HG03108 (cell line): ENCODE measurements around the gene TIAM2.
"Not testable (repeated sequence)": the region's sequence is repeated elsewhere in the genome, so short reads cannot be mapped to it uniquely, and the experiment has no call there.

Experiments
- ATAC-seq: cut with Tn5 transposase; IDR thresholded peaks from one replicate; pipeline ENCODE4 v1.9.1; 2021; ENCODE audit warnings: moderate library complexity; ENCODE audit not compliant: unreplicated experiment

TIAM2 gene

DNA sequence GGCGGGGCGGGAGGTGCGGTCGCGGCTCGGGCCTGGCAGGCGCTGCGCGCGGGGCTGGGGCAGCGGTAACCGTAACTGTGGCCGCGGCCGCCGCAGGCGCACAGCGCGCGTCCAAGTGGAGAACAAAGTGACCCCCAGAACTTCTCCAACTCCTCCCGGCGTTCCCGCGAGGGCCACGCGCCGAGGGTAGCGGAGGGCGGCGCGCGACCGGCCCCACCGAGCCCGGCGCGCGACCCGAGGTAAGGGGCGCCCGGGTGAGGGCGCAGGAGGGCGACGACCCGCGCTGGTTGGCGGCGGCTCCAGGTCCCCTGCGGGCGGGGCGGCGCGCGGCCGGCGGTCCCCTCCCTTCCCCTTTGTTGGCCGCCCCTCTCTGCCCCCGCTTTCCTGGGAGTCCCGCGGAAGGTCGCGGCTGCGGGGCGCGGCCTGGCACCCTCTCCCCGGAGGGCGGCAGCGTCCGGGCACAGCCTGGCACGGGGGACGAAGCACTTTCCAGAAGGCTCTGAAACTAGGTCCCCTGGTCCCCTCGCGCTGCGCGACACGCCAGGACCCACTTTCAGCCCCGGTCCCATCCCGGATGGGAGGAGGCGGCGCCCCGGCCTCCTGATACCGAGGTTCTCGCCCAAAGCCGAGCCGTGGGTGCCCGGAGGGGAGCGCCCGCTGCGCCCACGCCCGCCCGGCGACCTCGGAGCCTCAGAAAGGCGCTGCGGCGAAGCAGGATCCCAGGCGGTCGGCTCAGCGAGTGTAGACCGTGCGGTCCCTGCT lies at the start of gene TIAM2:
TIAM2 (plus strand) TSS at position 62 of the 762 bp plus-strand sequence. CDS start 133,909 bp downstream, outside the sequence.
- no peak for ATAC-seq

DNA sequence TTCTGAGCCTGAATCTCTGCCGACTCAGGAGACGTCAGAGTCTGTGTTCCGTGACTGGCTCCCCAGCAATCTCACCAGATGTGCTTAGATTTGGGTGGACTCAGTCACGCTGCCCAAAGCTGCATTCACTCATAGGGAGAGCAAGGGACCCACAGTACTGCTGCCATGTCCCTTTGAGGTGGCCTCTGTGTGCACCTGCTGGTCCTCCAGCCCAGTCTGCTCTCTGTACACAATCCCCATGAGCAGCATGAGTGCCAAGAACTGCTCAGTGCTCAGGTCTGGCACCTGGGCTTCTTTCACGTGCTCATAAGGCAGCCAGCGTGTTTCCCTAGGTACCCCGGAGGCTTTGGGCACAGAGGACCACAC lies 44.2 kb upstream of the TIAM2 start:
- ATAC-seq, result no peak

DNA sequence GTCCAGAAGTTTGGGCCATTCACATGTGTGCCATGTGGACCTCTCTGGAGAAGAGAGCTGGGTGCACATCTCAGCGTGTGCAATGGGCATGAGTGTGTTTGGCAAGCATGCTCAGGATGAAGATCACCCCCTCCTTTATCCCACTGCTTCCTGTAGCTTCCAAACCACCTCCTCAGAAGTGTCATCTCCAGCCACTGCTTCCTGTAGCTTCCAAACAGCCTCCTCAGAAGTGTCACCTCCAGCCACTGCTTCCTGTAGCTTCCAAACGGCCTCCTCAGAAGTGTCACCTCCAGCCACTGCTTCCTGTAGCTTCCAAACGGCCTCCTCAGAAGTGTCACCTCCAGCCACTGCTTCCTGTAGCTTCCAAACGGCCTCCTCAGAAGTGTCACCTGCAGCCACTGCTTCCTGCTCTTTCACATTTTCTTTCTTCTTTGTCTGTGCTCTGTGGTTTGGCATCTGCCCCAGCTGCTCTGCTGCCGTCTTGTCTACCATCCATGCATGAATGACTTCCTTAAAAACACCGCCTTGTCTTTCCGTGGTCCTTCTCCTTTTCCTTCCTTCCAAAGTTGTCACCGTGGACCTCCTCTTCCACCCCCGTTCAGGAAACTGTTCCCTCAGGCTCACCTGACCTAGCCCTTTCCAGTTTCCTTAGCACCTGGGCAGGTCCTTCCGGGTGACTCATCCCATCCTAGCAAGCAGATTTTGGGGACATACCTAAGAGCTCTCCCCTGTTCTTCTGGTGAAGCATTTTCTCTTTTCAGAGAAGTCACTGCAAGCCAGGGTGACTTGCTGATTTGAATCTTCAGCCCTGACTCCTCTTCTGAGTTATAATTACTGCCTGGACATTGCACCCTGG lies 43.5 kb upstream of the TIAM2 start:
- ATAC-seq, result peak; percentile 76

DNA sequence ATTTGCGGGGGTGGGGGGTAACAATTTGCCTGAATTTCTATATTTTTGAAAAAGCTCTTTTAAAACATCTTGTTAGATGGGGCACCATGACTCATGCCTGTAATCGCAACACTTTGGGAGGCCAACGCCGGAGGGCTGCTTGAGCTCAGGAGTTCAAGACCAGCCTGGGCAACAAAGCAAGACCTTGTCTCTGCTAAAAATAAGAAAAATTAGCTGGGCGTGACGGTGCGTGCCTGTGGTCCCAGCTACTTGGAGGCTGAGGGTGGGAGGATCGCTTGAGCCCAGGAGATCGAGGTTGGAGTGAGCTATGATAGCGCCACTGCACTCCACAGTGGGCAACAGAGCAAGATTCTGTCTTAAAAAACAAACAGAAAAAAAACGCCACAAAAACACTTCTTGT lies 41.5 kb upstream of the TIAM2 start:
- ATAC-seq, result no peak

DNA sequence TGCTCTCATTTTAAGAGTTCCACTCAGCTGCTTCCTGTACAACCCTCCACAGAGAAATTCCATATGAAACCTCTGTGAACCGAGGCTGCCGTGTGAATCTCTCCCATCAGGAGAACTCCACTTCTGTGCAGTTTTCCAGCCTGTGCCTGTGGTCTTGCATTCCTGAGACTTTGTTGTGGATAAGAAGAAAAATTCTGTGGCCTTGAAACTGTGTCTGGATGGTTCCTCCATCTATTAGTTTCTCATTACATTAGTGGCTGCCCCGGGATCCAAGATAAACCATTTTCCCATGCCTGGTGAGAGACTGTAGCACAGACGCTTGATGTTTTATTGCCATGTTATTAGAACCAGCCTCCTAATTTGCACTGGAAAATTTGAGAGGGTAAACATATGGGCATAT lies 40.8 kb upstream of the TIAM2 start:
- ATAC-seq, result no peak

DNA sequence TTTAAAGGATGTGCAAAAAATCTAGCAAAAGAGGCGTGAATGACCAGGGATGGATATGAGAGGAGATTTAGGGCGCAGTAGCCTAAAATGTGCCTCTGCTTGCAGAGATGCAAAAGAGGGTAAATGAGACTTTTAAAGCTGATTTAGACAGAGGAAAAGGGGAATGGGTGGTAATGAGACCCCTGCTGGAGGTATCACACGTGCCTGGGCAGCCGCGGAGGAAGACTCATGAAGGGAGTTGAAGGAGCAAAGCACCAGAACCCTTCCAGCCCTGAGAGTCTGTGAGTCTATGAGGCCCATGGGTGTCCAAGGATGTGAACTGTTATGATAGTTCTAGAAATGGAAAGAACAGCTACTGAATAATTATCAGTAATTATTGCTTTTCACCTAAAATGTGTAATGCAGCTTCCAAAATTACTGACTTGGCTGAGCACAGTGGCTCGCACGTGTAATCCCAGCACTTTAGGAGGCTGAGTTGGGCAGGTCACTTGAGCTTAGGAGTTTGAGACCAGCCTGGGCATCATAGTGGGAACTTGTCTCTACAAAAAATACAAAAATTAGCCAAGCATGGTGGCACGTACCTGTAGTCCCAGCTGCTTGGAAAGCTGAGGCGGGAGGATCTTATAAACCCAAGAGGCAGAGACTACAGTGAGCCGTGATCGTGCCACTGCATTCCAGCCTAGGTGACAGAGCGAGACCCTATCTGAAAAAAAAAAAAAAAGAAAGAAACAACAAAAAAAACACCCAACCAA lies 38.2 kb upstream of the TIAM2 start:
- ATAC-seq, result no peak

DNA sequence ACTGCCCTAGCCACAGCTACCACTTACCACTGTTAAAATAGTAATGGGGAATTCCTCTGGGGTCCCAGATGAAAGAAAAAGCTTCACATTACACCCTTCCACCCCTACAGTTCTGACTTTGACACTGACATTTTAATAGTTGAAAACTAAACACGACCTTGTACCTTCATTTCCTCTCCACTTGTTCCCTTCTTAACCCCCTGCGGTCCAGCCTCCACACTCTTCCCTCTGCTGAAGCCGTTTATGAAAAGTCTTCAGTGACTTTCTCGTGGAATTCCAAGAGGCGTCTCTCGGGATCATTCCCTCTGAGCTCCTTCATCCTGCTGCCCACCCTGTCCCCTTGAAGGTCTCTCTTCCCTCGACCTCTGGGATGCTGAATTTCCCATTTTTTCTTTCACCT lies 36.6 kb upstream of the TIAM2 start:
- no peak for ATAC-seq

DNA sequence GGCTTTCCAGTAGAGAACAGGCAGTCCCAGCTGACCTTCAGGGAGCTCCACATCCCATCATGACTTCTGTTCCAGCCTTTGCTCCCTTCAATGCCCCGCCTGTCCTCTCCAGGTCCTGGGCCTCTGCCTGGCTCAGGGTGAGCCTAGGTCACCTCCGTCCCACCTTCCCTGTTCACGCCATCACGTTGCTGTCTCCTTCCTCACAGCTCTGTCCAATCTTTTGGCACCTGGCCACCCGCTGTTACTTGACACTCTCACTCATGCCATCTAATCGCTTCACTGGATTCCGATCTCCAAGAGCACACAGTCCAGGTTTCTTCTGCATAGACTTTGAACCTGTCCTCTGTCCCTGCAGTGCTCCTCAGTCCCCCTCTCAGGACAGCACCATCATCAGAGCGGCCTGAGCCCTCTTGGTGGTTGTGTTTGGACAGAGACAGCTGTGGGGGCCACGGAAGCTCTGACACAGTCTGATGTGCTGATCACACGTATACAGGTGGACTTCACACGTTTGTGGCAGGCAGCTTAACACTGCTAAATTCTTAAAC lies 34.7 kb upstream of the TIAM2 start:
- ATAC-seq, result no peak

DNA sequence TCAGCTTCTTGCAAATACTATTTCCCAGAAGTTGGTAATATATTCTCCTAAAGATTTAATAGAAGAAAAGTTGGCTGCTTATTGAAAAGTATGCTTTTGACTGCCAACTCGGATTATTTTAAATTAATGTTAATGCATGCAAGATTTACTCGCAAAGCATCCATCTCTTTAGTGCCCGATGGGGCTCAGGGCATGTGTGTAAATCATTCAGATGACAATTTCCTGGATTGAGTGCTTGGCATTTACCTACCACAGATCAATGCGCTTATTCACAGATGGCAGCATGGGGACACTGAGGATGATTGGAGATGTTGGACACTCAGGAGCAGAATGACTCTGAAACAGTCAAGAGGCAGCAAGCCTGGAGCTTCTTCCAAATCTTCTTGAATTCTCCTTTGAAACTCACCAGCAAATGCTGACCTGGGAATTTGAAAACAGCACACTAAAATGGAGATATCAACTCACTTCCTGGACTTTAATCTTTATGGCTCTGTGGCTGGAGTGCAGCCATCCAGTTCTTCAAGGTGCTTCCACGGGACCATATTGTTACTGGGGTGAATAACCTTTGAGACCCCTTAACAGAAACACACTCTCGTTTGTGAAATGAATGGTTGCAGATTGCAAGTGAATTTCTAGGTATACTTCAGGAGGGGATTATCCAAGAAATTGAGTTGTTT lies 34.1 kb upstream of the TIAM2 start:
- no peak for ATAC-seq

DNA sequence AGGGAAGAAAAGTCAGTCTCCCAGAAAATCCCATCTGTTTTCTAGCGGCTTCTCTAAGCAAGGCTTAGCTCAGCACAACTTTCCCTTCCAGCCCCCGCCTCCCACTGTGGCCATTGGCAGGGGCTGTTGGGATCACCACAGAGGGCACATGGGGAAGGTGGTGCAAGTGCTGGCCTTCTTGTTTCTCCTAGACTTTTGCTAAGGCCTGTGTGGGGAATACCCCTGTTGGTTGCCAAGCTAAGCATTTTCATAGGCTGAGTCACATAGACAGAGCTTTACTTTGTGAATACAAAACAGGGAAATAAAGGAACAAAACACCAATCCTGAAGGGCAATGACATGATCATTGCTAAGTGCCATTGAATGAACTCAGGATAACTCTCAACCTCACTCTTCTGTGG lies 32.4 kb upstream of the TIAM2 start:
- no peak for ATAC-seq

DNA sequence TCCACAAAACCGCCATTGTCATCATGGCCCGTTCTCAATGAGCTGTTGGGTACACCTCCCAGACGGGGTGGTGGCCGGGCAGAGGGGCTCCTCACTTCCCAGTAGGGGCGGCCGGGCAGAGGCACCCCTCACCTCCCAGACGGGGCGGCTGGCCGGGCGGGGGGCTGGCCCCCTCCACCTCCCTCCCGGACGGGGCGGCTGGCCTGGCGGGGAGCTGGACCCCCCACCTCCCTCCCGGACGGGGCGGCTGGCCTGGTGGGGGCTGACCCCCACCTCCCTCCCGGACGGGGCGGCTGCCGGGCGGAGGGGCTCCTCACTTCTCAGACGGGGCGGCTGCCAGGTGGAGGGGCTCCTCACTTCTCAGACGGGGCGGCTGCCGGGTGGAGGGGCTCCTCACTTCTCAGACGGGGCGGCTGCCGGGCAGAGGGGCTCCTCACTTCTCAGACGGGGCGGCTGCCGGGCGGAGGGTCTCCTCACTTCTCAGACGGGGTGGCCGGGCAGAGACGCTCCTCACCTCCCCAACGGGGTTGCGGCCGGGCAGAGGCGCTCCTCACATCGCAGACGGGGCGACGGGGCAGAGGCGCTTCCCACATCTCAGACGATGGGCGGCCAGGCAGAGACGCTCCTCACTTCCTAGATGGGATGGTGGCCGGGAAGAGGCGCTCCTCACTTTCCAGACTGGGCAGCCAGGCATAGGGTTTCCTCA lies 28.9 kb upstream of the TIAM2 start:
- not testable (repeated sequence) for ATAC-seq

DNA sequence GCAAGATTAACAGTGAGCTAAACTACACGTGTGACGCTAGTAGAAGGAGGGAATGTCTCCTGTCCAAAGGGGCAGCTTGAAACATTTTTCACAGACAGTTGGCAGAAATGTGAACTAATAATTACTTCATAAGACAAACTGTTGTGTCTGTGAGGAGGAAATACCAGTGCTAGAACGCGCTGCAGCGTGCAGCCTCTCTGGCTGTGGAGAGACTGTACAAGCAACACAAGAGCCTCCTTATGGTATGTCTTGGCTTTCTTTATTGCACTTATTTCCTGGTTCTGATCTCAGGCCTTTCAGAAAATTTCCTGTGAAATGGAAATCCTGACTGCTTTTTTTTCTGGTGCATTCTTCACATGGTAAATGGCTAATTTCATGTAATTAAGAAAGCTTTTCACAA lies 25.3 kb upstream of the TIAM2 start:
- ATAC-seq, result no peak

DNA sequence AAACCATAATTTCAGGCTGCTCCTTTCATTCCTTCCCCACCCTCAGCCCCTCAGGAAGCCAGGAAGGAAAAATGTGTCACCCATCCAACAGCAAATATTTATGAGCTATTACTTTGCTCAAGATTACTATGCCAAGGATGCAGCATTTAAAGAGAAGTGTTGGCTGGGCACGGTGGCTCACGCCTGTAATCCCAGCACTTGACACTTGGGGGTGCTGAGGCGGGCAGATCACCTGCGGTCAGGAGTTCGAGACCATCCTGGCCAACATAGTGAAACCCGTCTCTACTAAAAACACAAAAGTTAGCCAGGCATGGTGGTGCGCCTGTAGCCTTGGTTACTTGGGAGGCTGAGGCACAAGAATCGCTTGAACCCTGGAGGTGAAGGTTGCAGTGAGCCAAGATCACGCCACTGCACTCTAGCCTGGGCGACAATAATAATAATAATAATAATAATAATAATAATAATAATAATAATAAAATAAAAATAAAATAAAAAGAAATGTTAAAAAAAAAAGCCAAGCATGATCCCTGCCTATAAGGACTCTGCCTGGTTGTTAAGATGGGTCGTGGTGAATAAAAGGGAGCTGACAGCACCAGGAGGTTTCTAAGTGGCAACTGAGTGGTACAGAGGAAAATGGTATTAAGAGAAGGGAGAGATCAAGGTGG lies 20.5 kb upstream of the TIAM2 start:
- ATAC-seq, result no peak

DNA sequence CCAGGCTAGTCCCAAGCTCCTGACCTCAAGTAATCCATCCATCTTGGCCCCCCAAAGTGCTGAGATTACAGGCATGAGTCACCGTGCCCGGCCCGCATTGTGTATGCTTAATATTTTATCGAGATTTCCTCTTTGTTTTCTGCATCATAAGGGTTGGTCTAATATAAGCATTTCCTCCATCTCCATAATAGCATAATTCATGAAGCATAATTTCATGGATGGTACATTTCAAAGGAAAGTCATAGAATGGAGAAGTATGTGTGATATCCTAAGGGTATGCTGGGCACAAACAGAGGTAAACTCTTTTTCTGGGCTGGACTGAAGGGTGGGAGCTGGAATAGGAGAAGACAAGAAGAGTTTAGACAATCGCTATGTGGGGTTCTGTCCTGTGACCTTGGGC lies 17.5 kb upstream of the TIAM2 start:
- no peak for ATAC-seq

DNA sequence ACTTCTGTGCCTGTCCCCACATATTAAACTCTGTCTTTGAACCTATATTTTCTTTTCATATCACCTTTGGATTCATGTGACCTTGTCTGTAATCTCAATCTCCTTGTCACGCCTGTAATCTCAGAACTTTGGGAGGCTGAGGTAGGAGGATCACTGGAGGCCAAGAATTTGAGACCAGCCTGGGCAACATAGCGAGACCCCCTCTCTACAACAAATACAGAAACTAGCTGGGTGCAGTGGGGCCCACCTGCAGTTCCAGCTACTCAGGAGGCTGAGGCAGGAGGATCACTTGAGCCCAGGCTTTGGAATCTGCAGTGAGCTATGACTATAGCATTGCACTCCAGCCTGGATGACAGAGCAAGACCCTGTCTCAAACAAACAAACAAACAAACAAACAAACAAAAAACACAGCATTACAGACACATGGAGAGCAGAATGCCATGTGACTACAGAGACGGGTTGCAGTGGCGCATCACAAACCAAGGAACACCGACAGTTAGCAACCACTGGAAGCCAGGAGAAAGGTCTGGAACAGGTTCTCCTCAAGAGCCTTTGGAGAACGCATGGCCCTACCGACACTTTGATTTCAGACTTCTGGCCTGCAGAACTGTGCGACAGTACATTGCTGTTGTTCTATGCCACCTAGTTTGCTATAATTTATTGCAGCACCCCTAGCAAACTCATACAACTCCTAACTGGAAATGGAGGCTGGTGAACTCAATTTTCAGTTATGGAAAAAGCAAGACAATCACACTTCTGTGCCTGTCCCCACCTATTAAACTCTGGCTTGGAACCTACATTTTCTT lies 14.6 kb upstream of the TIAM2 start:
- ATAC-seq, result no peak

DNA sequence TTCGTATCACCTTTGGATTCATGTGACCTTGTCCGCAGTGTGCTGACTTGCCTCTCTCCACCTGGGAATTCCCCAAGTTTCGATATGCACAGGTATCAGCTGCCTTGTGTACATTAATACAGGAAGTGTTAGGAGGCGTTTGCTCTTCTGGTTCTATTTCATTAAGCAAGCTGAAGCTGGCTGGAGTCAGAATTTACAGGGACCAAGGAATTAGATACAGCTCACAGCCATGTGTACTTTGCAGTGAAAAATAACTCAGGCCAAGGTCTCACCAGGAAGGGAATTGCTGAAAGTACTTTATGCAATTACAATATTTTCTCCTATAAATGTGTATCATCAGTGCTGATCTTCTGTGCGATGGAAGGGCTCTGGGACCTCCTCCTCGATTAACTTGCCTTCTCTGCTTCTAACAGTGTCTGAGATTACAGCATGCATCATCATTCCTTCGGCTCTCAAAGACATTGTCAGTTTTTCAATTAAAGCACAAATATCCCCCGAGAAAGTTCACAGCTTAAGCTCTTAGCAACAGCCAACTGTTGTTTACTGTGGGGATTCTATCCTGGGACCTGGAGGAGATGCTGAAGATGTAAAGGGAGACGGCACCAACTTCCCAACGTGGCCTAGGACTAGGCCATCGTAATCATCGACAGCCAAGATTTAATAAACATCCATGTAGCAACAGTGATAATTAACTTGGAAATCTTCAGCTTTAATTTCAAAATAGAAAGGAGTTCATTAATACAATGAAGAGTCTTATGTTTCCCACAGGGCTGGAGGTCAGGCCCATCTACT lies 13.8 kb upstream of the TIAM2 start:
- no peak for ATAC-seq

DNA sequence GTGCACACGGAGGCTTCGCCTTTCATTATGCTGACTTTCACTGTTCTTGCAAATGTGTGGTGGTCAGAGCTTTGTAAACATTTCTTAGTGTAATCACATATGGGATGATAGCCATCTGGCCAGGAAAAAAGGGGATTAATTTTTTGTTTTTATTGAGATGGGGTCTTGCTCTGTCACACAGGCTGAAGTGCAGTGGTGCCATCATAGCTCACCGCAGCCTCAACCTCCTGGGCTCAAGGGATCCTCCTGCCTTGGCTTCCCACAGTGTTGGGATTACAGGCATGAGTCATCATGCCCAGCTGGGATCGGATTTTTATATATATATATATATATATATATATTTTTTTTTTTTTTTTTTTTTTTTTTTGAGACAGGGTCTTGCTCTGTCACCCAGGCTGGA lies 11.0 kb upstream of the TIAM2 start:
- no peak for ATAC-seq

DNA sequence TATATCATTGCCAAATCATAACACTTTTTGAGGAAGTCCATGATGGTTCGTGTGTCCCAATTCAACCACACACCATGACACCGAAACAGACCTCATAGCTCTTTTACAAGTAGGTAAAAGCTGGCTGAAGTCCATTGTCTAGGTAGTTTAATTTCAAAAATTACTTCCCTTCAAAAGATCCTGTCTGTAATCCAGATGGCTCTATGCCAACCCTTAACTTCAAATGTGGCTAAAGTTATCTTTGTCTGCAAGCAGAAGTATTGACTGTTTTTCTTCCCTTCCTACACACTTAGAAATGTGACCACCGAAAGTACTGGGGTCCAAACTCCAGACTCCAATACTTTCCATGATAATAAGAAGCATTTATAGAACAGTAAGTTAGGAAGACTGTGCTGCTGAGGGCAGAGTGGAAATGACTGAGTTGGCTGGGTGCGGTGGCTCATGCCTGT lies 8.3 kb upstream of the TIAM2 start:
- ATAC-seq, result no peak
